Ascending aorta (tissue), 2 donors: ENCODE measurements around the gene LANCL2. TPM values are rescaled to one million over a fixed set of nuclear protein-coding genes. Genes with fewer than 3 reads are reported as not detected.

Source experiments
- DNase-seq, 2 donors: peaks; one replicate each; pipeline ENCODE4 v3.0.0-alpha.2; 2019; ENCODE audit warnings: low spot score in 2 of 2
- H3K27ac ChIP-seq, 2 donors: fragments of 200-600 bp; sonication (generic); one replicate each; pipeline ENCODE4 v1.5.1; 2016 to 2017; ENCODE audit warnings: mild to moderate bottlenecking in 1 of 2
- H3K27me3 ChIP-seq: fragments of 200-600 bp; sonication (generic); one replicate; pipeline ENCODE4 v1.5.1; 2017
- H3K36me3 ChIP-seq, 2 donors: fragments of 200-600 bp; sonication (generic); one replicate each; pipeline ENCODE4 v1.5.1; 2016
- H3K4me1 ChIP-seq, 2 donors: fragments of 200-600 bp; sonication (generic); one replicate each; pipeline ENCODE4 v1.5.1; 2016 to 2017; ENCODE audit warnings: mild to moderate bottlenecking in 1 of 2
- H3K4me3 ChIP-seq, 2 donors: fragments of 200-600 bp; sonication (generic); one replicate each; pipeline ENCODE4 v1.5.1; 2016 to 2017; ENCODE audit warnings: mild to moderate bottlenecking in 1 of 2
- H3K9me3 ChIP-seq, 2 donors: fragments of 200-600 bp; sonication (generic); one replicate each; pipeline ENCODE4 v1.5.1; 2016
- CTCF ChIP-seq, 3 experiments: fragments of 200-600 bp in 2 of 3; fragments of 450-650 bp in 1 of 3; sonication (generic) in 2 of 3; IDR thresholded peaks; one replicate each; pipeline ENCODE4 v1.5.1; 2016 to 2019; ENCODE audit warnings: antibody characterized with exemption in 3 of 3, mild to moderate bottlenecking in 1 of 3, moderate library complexity in 1 of 3
- intact Hi-C: fragments of 100-400 bp; cut with DNase I; formaldehyde crosslinking; loops from one replicate; pipeline ENCODE4 v1.15.1; 2023
- total RNA-seq: library from RNA; depleted of rRNA; stranded (reverse); fragments of >200 nt; gene quantifications from one replicate; pipeline ENCODE4 v1.1.0, GENCODE V29; 2016

LANCL2 gene
- total RNA-seq, 1 donor from 2014 or later, result 12.9 TPM

- Histone ChIP-seq H3K36me3 (no peaks in the 10 kb centered on the region), H3K27ac (no peak overlapping the region), H3K27me3 (no peaks in the 10 kb centered on the region), H3K9me3 (no peaks in the 10 kb centered on the region), H3K4me1 (no peaks in the 10 kb centered on the region), H3K4me3 (no peak overlapping the region)
- intact Hi-C loops, result no loop called here
- DNase-seq, result no peak
- no peak for TF ChIP-seq CTCF (IDR thresholded peaks at IDR 0.05)
Measured at GRCh38 chr7:55375237-55375636, 10.1 kb downstream of the LANCL2 start.

- intact Hi-C loops, result no loop called here
- Histone ChIP-seq H3K4me3 (no peak overlapping the region), H3K4me1 (no peaks in the 10 kb centered on the region), H3K27me3 (no peaks in the 10 kb centered on the region), H3K27ac (no peak overlapping the region), H3K9me3 (no peaks in the 10 kb centered on the region), H3K36me3 (no peaks in the 10 kb centered on the region)
- no peak for DNase-seq
- no peak for TF ChIP-seq CTCF (IDR thresholded peaks at IDR 0.05)
Measured at GRCh38 chr7:55377162-55377817, 12.2 kb downstream of the LANCL2 start.

- no peaks in the 10 kb centered on the region for H3K9me3 ChIP-seq
- no peaks in the 10 kb centered on the region for H3K27me3 ChIP-seq
- intact Hi-C loops, result no loop called here
- no peak overlapping the region for H3K4me3 ChIP-seq
- DNase-seq, result no peak
- H3K4me1 ChIP-seq, result no peaks in the 10 kb centered on the region
- no peaks in the 10 kb centered on the region for H3K36me3 ChIP-seq
- TF ChIP-seq CTCF (IDR thresholded peaks at IDR 0.05), result no peak
- no peak overlapping the region for H3K27ac ChIP-seq
Measured at GRCh38 chr7:55379285-55379684, 14.1 kb downstream of the LANCL2 start.

GRCh38 chr7:55381189-55381588, 16.1 kb downstream of the LANCL2 start:
- Histone ChIP-seq H3K27me3 (no peaks in the 10 kb centered on the region), H3K4me1 (no peaks in the 10 kb centered on the region), H3K36me3 (no peaks in the 10 kb centered on the region), H3K27ac (no peak overlapping the region), H3K9me3 (no peaks in the 10 kb centered on the region), H3K4me3 (no peak overlapping the region)
- intact Hi-C loops, result no loop called here
- no peak for DNase-seq
- TF ChIP-seq CTCF (IDR thresholded peaks at IDR 0.05), result no peak

GRCh38 chr7:55381696-55382095, 16.6 kb downstream of the LANCL2 start:
- no peaks in the 10 kb centered on the region for H3K27me3 ChIP-seq
- no peak for DNase-seq
- H3K27ac ChIP-seq, result no peak overlapping the region
- intact Hi-C loops, result no loop called here
- no peaks in the 10 kb centered on the region for H3K36me3 ChIP-seq
- H3K4me3 ChIP-seq, result no peak overlapping the region
- H3K4me1 ChIP-seq, result no peaks in the 10 kb centered on the region
- no peak for TF ChIP-seq CTCF (IDR thresholded peaks at IDR 0.05)
- H3K9me3 ChIP-seq, result no peaks in the 10 kb centered on the region

- Histone ChIP-seq H3K36me3 (no peaks in the 10 kb centered on the region), H3K9me3 (no peaks in the 10 kb centered on the region), H3K4me3 (no peak overlapping the region), H3K27ac (no peak overlapping the region), H3K27me3 (no peaks in the 10 kb centered on the region), H3K4me1 (no peaks in the 10 kb centered on the region)
- no peak for TF ChIP-seq CTCF (IDR thresholded peaks at IDR 0.05)
- intact Hi-C loops, result no loop called here
- DNase-seq, result no peak
Measured at GRCh38 chr7:55382251-55382650, 17.1 kb downstream of the LANCL2 start.
